PFSK-1 (cell line): ENCODE data around the gene TTLL7.

ENCODE experiments used
- FOXP2 ChIP-seq: optimal IDR thresholded peaks from 2 replicates; pipeline ENCODE3; 2011; ENCODE audit warnings: borderline replicate concordance, control low read depth, inconsistent platforms; ENCODE audit not compliant: insufficient read depth; ENCODE audit errors: extremely low read length, extremely low read depth
- POLR2AphosphoS5 ChIP-seq: IDR thresholded peaks from 2 replicates; pipeline ENCODE4 v1.6.1; 2012; ENCODE audit warnings: low read depth, mild to moderate bottlenecking, control low read depth, low read length, moderate library complexity
- REST ChIP-seq, 2 experiments: IDR thresholded peaks; 2 replicates each; pipeline versions ENCODE4 v1.6.1 to v1.8.0; 2011 to 2012; ENCODE audit warnings: low read depth in 2 of 2, low read length in 2 of 2, control low read depth in 1 of 2, inconsistent platforms in 1 of 2, mild to moderate bottlenecking in 1 of 2, moderate library complexity in 1 of 2; ENCODE audit not compliant: insufficient read depth in 1 of 2
- SIN3A ChIP-seq: IDR thresholded peaks from 2 replicates; pipeline ENCODE4 v1.6.1; 2012; ENCODE audit warnings: mild to moderate bottlenecking, low read length, moderate library complexity, borderline replicate concordance; ENCODE audit not compliant: insufficient read depth
- TAF1 ChIP-seq: IDR thresholded peaks from 2 replicates; pipeline ENCODE4 v1.6.1; 2012; ENCODE audit warnings: low read length, control low read depth, borderline replicate concordance; ENCODE audit not compliant: insufficient read depth

The TTLL7 gene

GRCh38 chr1:83816836-83817235 lies 182.1 kb downstream of the TTLL7 start:
- TF ChIP-seq SIN3A, result no peak
- TF ChIP-seq POLR2AphosphoS5, result no peak
- no peak for TF ChIP-seq REST (IDR thresholded peaks at IDR 0.05; ENCODE audit: insufficient read depth in 1 of 2, low read depth in 2 of 2, low read length in 2 of 2)
- TF ChIP-seq FOXP2, result no peak

GRCh38 chr1:83815330-83815729 lies 183.6 kb downstream of the TTLL7 start:
- TF ChIP-seq FOXP2 (no peak), TAF1 (no peak), SIN3A (no peak), POLR2AphosphoS5 (no peak), REST (IDR thresholded peaks at IDR 0.05; ENCODE audit: insufficient read depth in 1 of 2, low read depth in 2 of 2, low read length in 2 of 2) (no peak)
